Neural progenitor cell (in vitro differentiated cells): Measurements from ENCODE around the gene TP73. TPM values are rescaled to one million over a fixed set of nuclear protein-coding genes. Genes with fewer than 3 reads are reported as not detected.

ENCODE experiments used
- DNase-seq: peaks from one replicate; pipeline ENCODE4 v3.0.0-alpha.2; 2016; ENCODE audit warnings: low spot score
- H2AFZ ChIP-seq: fragments of 200-600 bp; sonication (generic); replicated peaks from 2 replicates; pipeline ENCODE4 v1.6.1; 2016; ENCODE audit warnings: antibody characterized with exemption
- H3F3A ChIP-seq: fragments of 200-600 bp; sonication (generic); 2 replicates; pipeline ENCODE4 v1.6.1; 2016; ENCODE audit warnings: antibody characterized with exemption, low read depth
- H3K27ac ChIP-seq: fragments of 200-600 bp; sonication (generic); 2 replicates; pipeline ENCODE4 v1.5.1; 2016; ENCODE audit warnings: mild to moderate bottlenecking
- H3K27me3 ChIP-seq: fragments of 200-600 bp; sonication (generic); 2 replicates; pipeline ENCODE4 v1.6.1; 2016; ENCODE audit warnings: mild to moderate bottlenecking, moderate library complexity
- H3K36me3 ChIP-seq: fragments of 200-600 bp; sonication (generic); 2 replicates; pipeline ENCODE4 v1.5.1; 2016
- H3K4me1 ChIP-seq: fragments of 200-600 bp; sonication (generic); 2 replicates; pipeline ENCODE4 v1.6.1; 2016; ENCODE audit warnings: mixed run types
- H3K4me2 ChIP-seq: fragments of 200-600 bp; sonication (generic); 2 replicates; pipeline ENCODE4 v1.6.1; 2016
- H3K4me3 ChIP-seq: fragments of 200-600 bp; sonication (generic); 2 replicates; pipeline ENCODE4 v1.5.1; 2016
- H3K79me2 ChIP-seq: fragments of 200-600 bp; sonication (generic); 2 replicates; pipeline ENCODE4 v1.6.1; 2016; ENCODE audit warnings: low read depth
- H3K9ac ChIP-seq: fragments of 200-600 bp; sonication (generic); 2 replicates; pipeline ENCODE4 v1.6.1; 2016
- H3K9me3 ChIP-seq: fragments of 200-600 bp; sonication (generic); 2 replicates; pipeline ENCODE4 v1.5.1; 2016; ENCODE audit warnings: low read depth
- H4K20me1 ChIP-seq: fragments of 200-600 bp; sonication (generic); 2 replicates; pipeline ENCODE4 v1.6.1; 2016; ENCODE audit warnings: low read depth
- H3K27ac Mint-ChIP-seq: 3 replicates; pipeline ENCODE4 v1.8.0; 2021; ENCODE audit warnings: mixed read lengths
- H3K27me3 Mint-ChIP-seq: 2 replicates; pipeline ENCODE4 v1.8.0; 2022; ENCODE audit warnings: low read depth, mild to moderate bottlenecking, inconsistent platforms, moderate library complexity, mixed read lengths; ENCODE audit not compliant: insufficient read depth
- H3K36me3 Mint-ChIP-seq: 3 replicates; pipeline ENCODE4 v1.8.0; 2021; ENCODE audit warnings: mixed read lengths
- H3K4me1 Mint-ChIP-seq: 3 replicates; pipeline ENCODE4 v1.8.0; 2021; ENCODE audit warnings: mixed read lengths
- H3K4me3 Mint-ChIP-seq: 3 replicates; pipeline ENCODE4 v1.8.0; 2021; ENCODE audit warnings: mild to moderate bottlenecking, moderate library complexity, mixed read lengths
- H3K9me3 Mint-ChIP-seq: 3 replicates; pipeline ENCODE4 v1.8.0; 2020; ENCODE audit warnings: mixed read lengths
- EZH2 ChIP-seq: fragments of 200-600 bp; sonication (generic); IDR thresholded peaks from 2 replicates; pipeline ENCODE4 v1.6.1; 2017; ENCODE audit warnings: antibody characterized with exemption, mild to moderate bottlenecking, moderate library complexity
- EZH2phosphoT487 ChIP-seq: fragments of 200-600 bp; sonication (generic); IDR thresholded peaks from 2 replicates; pipeline ENCODE4 v1.6.1; 2017; ENCODE audit warnings: antibody characterized with exemption
- total RNA-seq: library from RNA; depleted of rRNA; stranded (reverse); fragments of >200 nt; gene quantifications from 2 replicates; pipeline ENCODE4 v1.2.3, GENCODE V29; 2015; ENCODE audit warnings: low replicate concordance
- TF ChIP-seq, protein P1 (sequence below): fragments of 200-600 bp; sonication (generic); IDR thresholded peaks from 2 replicates; pipeline ENCODE4 v1.5.1; 2017; ENCODE audit warnings: antibody characterized with exemption, mild to moderate bottlenecking

Gene TP73
- total RNA-seq, 1 donor from 2014 or later: not detected

DNA sequence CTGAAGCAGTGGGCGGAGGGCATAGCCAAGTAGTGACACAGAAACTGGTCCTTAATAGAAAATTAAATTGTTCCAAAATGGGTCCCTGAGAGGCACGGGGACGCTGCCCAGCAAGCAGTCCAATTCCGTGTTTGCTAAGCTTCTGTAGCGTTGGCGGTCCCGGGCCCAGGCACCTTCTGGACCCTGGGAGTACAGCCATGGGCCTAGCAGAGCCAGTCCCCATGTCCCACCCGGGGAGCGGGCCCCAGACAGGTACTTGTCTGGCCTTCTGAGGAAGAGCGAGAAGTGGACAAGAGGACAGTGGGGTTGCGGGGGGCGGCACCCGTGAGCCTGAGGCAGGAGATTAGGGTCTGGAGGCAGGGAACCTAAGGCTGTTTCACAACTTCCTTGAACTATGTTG lies 88.4 kb downstream of the TP73 start:
- Histone ChIP-seq H3K4me3 (no peak overlapping the region), H3K36me3 (no peaks in the 10 kb centered on the region), H3K79me2 (peaks cover 9% of the 10 kb centered on the region), H3K4me1 (peaks cover 5% of the 10 kb centered on the region), H4K20me1 (peaks cover 28% of the 10 kb centered on the region), H3K9me3 (no peaks in the 10 kb centered on the region), H3F3A (no peaks in the 10 kb centered on the region), H3K4me2 (no peak overlapping the region), H3K27ac (no peak overlapping the region), H3K27me3 (no peaks in the 10 kb centered on the region), H3K9ac (no peak overlapping the region), H2AFZ (no peak overlapping the region)
- TF ChIP-seq, protein P1, sequence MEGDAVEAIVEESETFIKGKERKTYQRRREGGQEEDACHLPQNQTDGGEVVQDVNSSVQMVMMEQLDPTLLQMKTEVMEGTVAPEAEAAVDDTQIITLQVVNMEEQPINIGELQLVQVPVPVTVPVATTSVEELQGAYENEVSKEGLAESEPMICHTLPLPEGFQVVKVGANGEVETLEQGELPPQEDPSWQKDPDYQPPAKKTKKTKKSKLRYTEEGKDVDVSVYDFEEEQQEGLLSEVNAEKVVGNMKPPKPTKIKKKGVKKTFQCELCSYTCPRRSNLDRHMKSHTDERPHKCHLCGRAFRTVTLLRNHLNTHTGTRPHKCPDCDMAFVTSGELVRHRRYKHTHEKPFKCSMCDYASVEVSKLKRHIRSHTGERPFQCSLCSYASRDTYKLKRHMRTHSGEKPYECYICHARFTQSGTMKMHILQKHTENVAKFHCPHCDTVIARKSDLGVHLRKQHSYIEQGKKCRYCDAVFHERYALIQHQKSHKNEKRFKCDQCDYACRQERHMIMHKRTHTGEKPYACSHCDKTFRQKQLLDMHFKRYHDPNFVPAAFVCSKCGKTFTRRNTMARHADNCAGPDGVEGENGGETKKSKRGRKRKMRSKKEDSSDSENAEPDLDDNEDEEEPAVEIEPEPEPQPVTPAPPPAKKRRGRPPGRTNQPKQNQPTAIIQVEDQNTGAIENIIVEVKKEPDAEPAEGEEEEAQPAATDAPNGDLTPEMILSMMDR: no peak
- TF ChIP-seq EZH2 (no peak), EZH2phosphoT487 (no peak)
- H3K9me3 Mint-ChIP-seq: no peaks in the 10 kb centered on the region
- peaks cover 14% of the 10 kb centered on the region for H3K36me3 Mint-ChIP-seq
- H3K27me3 Mint-ChIP-seq: peaks cover 5% of the 10 kb centered on the region
- DNase-seq: no peak
- no peak overlapping the region for H3K4me3 Mint-ChIP-seq
- peaks cover 9% of the 10 kb centered on the region for H3K4me1 Mint-ChIP-seq
- H3K27ac Mint-ChIP-seq: no peak overlapping the region

DNA sequence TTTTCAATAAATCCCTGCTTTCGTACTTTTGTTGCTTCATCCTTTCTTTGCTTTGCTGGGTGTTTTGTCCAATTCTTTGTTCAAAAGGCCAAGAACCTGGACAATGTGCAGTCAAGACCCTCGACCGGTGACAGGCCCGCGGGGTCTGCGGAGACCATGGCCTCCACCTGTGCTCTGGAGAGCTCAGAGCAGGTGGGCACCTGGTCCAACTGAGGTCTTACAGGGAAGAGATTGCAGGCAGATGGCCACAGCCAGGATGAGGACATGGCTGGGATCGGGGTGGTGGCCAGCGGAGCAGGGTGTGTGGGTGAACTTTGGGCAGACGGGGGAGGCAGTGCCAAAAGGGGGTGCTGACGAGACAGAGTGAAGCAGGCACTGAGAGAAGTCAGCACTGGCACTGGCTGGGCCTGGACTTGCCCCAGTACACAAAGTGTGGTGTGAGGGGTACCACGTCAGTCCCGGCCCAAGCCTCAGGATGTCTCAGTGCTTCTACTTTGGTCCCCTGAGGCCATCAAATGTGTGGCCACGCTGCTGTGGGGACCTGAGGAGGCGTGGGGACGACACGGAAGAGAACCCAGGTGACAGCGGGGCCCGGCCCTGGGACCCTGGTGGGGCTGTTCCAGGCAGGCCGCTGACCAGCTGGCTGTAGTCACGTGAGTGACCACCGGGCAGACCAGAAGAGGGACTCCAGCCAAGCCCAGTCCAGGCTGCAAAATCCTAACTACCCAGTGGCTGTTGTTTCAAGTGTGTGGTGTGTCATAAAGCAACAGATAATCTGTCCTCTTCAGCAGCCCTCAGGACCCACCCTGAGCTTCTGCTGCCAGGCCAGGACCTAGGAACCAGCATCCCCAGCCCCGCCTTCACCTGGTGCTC lies 89.5 kb downstream of the TP73 start:
- Mint-ChIP-seq H3K4me1 (peaks cover 16% of the 10 kb centered on the region), H3K9me3 (no peaks in the 10 kb centered on the region), H3K4me3 (no peak overlapping the region), H3K36me3 (peaks cover 16% of the 10 kb centered on the region), H3K27me3 (peaks cover 6% of the 10 kb centered on the region), H3K27ac (no peak overlapping the region)
- Histone ChIP-seq H3K36me3 (no peaks in the 10 kb centered on the region), H4K20me1 (peaks cover 39% of the 10 kb centered on the region), H3K4me3 (no peak overlapping the region), H3K4me2 (no peak overlapping the region), H3K4me1 (peaks cover 11% of the 10 kb centered on the region), H3K9ac (no peak overlapping the region), H3K9me3 (no peaks in the 10 kb centered on the region), H3K27me3 (no peaks in the 10 kb centered on the region), H3K79me2 (peaks cover 17% of the 10 kb centered on the region), H3F3A (no peaks in the 10 kb centered on the region), H3K27ac (no peak overlapping the region), H2AFZ (no peak overlapping the region)
- DNase-seq: no peak
- TF ChIP-seq EZH2 (no peak), EZH2phosphoT487 (no peak)
- TF ChIP-seq, protein P1: no peak

DNA sequence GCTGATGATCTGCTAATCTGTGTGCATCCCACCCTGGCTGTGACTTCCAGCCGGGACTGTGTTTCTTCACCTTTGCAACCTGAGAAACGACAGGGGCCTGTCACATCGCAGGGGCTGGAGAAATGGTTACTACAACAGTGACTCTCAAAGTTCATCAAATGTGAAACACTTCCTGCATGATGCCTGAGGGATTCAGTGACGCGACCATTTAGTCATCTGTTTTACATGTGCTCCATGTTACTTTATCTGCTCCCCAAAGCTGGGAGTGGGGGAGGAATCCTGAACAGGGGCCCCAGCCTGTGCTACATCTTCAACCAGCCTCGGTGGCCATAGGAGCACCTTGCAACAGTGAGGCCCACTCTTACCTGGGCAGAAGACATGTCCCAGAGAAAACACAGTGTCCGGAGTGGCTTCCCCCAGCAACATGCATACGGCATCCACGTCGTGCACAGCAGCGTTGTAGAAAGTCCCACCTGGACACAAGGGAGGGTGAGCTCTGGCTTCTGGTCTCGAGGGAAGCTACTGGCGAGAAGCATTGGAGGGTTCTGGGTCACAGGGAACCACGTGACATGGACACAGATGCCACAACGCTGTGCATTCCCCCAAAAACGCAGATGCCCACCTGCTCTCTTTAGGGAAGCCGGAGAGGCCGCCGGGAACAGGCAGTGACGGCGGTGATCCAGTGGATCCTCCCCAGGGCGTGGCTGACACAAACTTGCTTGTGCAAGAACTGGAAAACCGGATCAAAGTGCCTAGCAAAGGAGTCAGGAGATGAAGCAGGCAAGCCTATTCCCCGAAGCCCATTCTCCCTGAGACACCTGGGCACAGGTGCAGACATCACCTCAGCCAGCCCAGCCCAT lies 90.4 kb downstream of the TP73 start:
- Mint-ChIP-seq H3K27ac (no peak overlapping the region), H3K36me3 (peaks cover 10% of the 10 kb centered on the region), H3K27me3 (peaks cover 6% of the 10 kb centered on the region), H3K4me3 (no peak overlapping the region), H3K9me3 (no peaks in the 10 kb centered on the region), H3K4me1 (peaks cover 16% of the 10 kb centered on the region)
- DNase-seq: no peak
- Histone ChIP-seq H3F3A (no peaks in the 10 kb centered on the region), H3K79me2 (peaks cover 17% of the 10 kb centered on the region), H3K9me3 (no peaks in the 10 kb centered on the region), H3K9ac (no peak overlapping the region), H3K36me3 (no peaks in the 10 kb centered on the region), H2AFZ (no peak overlapping the region), H3K27ac (no peak overlapping the region), H3K4me3 (no peak overlapping the region), H3K4me2 (no peak overlapping the region), H3K4me1 (peaks cover 11% of the 10 kb centered on the region), H4K20me1 (peaks cover 39% of the 10 kb centered on the region), H3K27me3 (no peaks in the 10 kb centered on the region)
- TF ChIP-seq EZH2: no peak
- TF ChIP-seq, protein P1: no peak
- no peak for TF ChIP-seq EZH2phosphoT487
